Vagina (tissue), 2 donors: Measurements from ENCODE around the gene SEMG1.

Experiments used
- CTCF ChIP-seq, 3 experiments: fragments of 450-650 bp in 2 of 3; fragments of 200-600 bp in 1 of 3; sonication (generic) in 1 of 3; IDR thresholded peaks; one replicate each; pipeline ENCODE4 v1.5.1; 2017 to 2019; ENCODE audit warnings: antibody characterized with exemption in 3 of 3, mild to moderate bottlenecking in 2 of 3, moderate library complexity in 2 of 3
- POLR2A ChIP-seq, 2 donors: fragments of 450-650 bp; IDR thresholded peaks; one replicate each; pipeline ENCODE4 v1.6.1; 2017; ENCODE audit warnings: antibody characterized with exemption in 2 of 2, mild to moderate bottlenecking in 2 of 2, moderate library complexity in 2 of 2

- TF ChIP-seq CTCF (IDR thresholded peaks at IDR 0.05), result no peak
- no peak for TF ChIP-seq POLR2A (IDR thresholded peaks at IDR 0.05)
Observed at GRCh38 chr20:45206725-45207124, at the start of gene SEMG1.
